Neural cell (in vitro differentiated cells): Measurements from ENCODE around the gene COX10. TPM values are rescaled to one million over a fixed set of nuclear protein-coding genes. Genes with fewer than 3 reads are reported as not detected.
"Not testable (repeated sequence)": the region's sequence is repeated elsewhere in the genome, so short reads cannot be mapped to it uniquely, and the experiment has no call there.

Experiments
- H2AFZ ChIP-seq: fragments of 200-600, 300-800 bp; sonication (generic), shearing (Covaris generic); 2 replicates; pipeline ENCODE4 v1.6.0; 2014; ENCODE audit warnings: low read depth, mild to moderate bottlenecking, antibody characterized with exemption, low read length, moderate library complexity
- H3F3A ChIP-seq: fragments of 200-600 bp; shearing (Covaris generic); 2 replicates; pipeline ENCODE4 v1.6.1; 2016; ENCODE audit warnings: mild to moderate bottlenecking, moderate library complexity, mixed read lengths, antibody characterized with exemption, low read length; ENCODE audit not compliant: insufficient read depth, poor library complexity, severe bottlenecking
- H3K27ac ChIP-seq: fragments of 200-600, 300-800 bp; sonication (generic), shearing (Covaris generic); 2 replicates; pipeline ENCODE4 v1.5.1; 2014; ENCODE audit warnings: mild to moderate bottlenecking, low read length, moderate library complexity
- H3K27me3 ChIP-seq: fragments of 300-800, 200-600 bp; sonication (generic), shearing (Covaris generic); 2 replicates; pipeline ENCODE4 v1.6.0; 2014; ENCODE audit warnings: mild to moderate bottlenecking, low read depth, low read length, moderate library complexity; ENCODE audit not compliant: insufficient read depth
- H3K36me3 ChIP-seq: fragments of 300-800, 200-600 bp; sonication (generic), shearing (Covaris generic); 2 replicates; pipeline ENCODE4 v1.5.1; 2014; ENCODE audit warnings: mild to moderate bottlenecking, antibody characterized with exemption, low read length, moderate library complexity; ENCODE audit not compliant: insufficient read depth
- H3K4me2 ChIP-seq: fragments of 300-800, 200-600 bp; sonication (generic), shearing (Covaris generic); 2 replicates; pipeline ENCODE4 v1.6.0; 2014; ENCODE audit warnings: mild to moderate bottlenecking, low read length
- H3K4me3 ChIP-seq: fragments of 300-800, 200-600 bp; sonication (generic), shearing (Covaris generic); 2 replicates; pipeline ENCODE4 v1.5.1; 2014; ENCODE audit warnings: mild to moderate bottlenecking, low read length, moderate library complexity
- H3K79me2 ChIP-seq: fragments of 200-600 bp; shearing (Covaris generic); replicated peaks from 2 replicates; pipeline ENCODE4 v1.6.0; 2014; ENCODE audit warnings: mild to moderate bottlenecking, low read length, moderate library complexity; ENCODE audit not compliant: insufficient read depth
- H3K9ac ChIP-seq: fragments of 300-800, 200-600 bp; sonication (generic), shearing (Covaris generic); 2 replicates; pipeline ENCODE4 v1.6.1; 2016; ENCODE audit warnings: mild to moderate bottlenecking, low read length, mixed read lengths
- H3K9me2 ChIP-seq: fragments of 200-600 bp; shearing (Covaris generic); 2 replicates; pipeline ENCODE4 v1.6.1; 2016; ENCODE audit warnings: mild to moderate bottlenecking, low read length, mixed read lengths; ENCODE audit not compliant: insufficient read depth
- H3K9me3 ChIP-seq: fragments of 200-600, 300-800 bp; sonication (generic), shearing (Covaris generic); 2 replicates; pipeline ENCODE4 v1.6.1; 2016; ENCODE audit warnings: mild to moderate bottlenecking, mixed run types, low read length, moderate library complexity, mixed read lengths
- H4K20me1 ChIP-seq: fragments of 200-600 bp; shearing (Covaris generic); 2 replicates; pipeline ENCODE4 v1.6.1; 2016; ENCODE audit warnings: mild to moderate bottlenecking, mixed run types; ENCODE audit not compliant: insufficient read depth
- CTCF ChIP-seq: fragments of 450-650 bp; IDR thresholded peaks from 2 replicates; pipeline ENCODE4 v1.5.1; 2014; ENCODE audit warnings: antibody characterized with exemption, mild to moderate bottlenecking, moderate library complexity; ENCODE audit not compliant: poor library complexity, severe bottlenecking
- EP300 ChIP-seq: fragments of 450-650 bp; conservative IDR thresholded peaks from 2 replicates; pipeline ENCODE4 v1.6.1; 2014; ENCODE audit warnings: antibody characterized with exemption, mild to moderate bottlenecking, moderate library complexity; ENCODE audit not compliant: poor library complexity, severe bottlenecking
- EZH2 ChIP-seq: fragments of 200-600, 300-800 bp; shearing (Covaris generic), sonication (generic); IDR thresholded peaks from 2 replicates; pipeline ENCODE4 v1.6.1; 2014; ENCODE audit warnings: antibody characterized with exemption, low read length, borderline replicate concordance, mild to moderate bottlenecking; ENCODE audit not compliant: insufficient read depth, poor library complexity, severe bottlenecking
- MXI1 ChIP-seq: fragments of 450-650 bp; conservative IDR thresholded peaks from 2 replicates; pipeline ENCODE4 v1.6.1; 2014; ENCODE audit warnings: antibody characterized with exemption, mild to moderate bottlenecking; ENCODE audit not compliant: poor library complexity, severe bottlenecking
- POLR2AphosphoS5 ChIP-seq: IDR thresholded peaks from 2 replicates; pipeline ENCODE4 v1.6.1; 2012
- RAD21 ChIP-seq: fragments of 450-650 bp; conservative IDR thresholded peaks from 2 replicates; pipeline ENCODE4 v1.6.1; 2014; ENCODE audit warnings: antibody characterized with exemption, mild to moderate bottlenecking, moderate library complexity
- REST ChIP-seq: IDR thresholded peaks from 2 replicates; pipeline ENCODE4 v1.6.1; 2012; ENCODE audit warnings: borderline replicate concordance
- SMC3 ChIP-seq: fragments of 450-650 bp; conservative IDR thresholded peaks from 2 replicates; pipeline ENCODE4 v1.6.1; 2014; ENCODE audit warnings: antibody characterized with exemption, mild to moderate bottlenecking, moderate library complexity; ENCODE audit not compliant: poor library complexity
- TAF1 ChIP-seq: IDR thresholded peaks from 2 replicates; pipeline ENCODE4 v1.6.1; 2012; ENCODE audit warnings: low read depth
- polyA plus RNA-seq: library from polyadenylated mRNA; depleted of rRNA; stranded (reverse); fragments of >200 nt; gene quantifications from 2 replicates; pipeline ENCODE4 v1.2.3, GENCODE V29; 2014

Gene COX10
- polyA plus RNA-seq, 1 donor from 2014 or later: 7.2 TPM

GRCh38 chr17:14161419-14161818, 92.1 kb downstream of the COX10 start (continued):
- no peak for TF ChIP-seq MXI1

- no peak overlapping the region for H3K4me2 ChIP-seq
- H3K9me2 ChIP-seq: no peaks in the 10 kb centered on the region
- no peak for TF ChIP-seq EP300
- no peak for TF ChIP-seq SMC3
- TF ChIP-seq REST: no peak
- TF ChIP-seq POLR2AphosphoS5: no peak
- TF ChIP-seq MXI1: no peak
- TF ChIP-seq CTCF: no peak
- no peak for TF ChIP-seq RAD21
- TF ChIP-seq EZH2: no peak
- TF ChIP-seq TAF1: no peak
- H2AFZ ChIP-seq: no peak overlapping the region
- H3F3A ChIP-seq: no peaks in the 10 kb centered on the region
- no peaks in the 10 kb centered on the region for H3K36me3 ChIP-seq
- no peaks in the 10 kb centered on the region for H3K27me3 ChIP-seq
- no peaks in the 10 kb centered on the region for H3K79me2 ChIP-seq
- no peak overlapping the region for H3K4me3 ChIP-seq
- H3K27ac ChIP-seq: no peak overlapping the region
- H4K20me1 ChIP-seq: no peaks in the 10 kb centered on the region
- H3K9me3 ChIP-seq: no peaks in the 10 kb centered on the region
- no peak overlapping the region for H3K9ac ChIP-seq
These were observed 96.3 kb downstream of the COX10 start for GRCh38 chr17:14165616-14166015.

- H3K9ac ChIP-seq, H3K4me3 ChIP-seq, H3K9me2 ChIP-seq, H2AFZ ChIP-seq, H3K36me3 ChIP-seq, H3K9me3 ChIP-seq, H3K27ac ChIP-seq, H3F3A ChIP-seq, H3K79me2 ChIP-seq, H3K4me2 ChIP-seq, H4K20me1 ChIP-seq, H3K27me3 ChIP-seq: not testable (repeated sequence)
These were observed 98.5 kb downstream of the COX10 start for GRCh38 chr17:14167831-14168230.
